GM10847 (cell line): ENCODE measurements around the gene ADCY9.

Source experiments
- POLR2A ChIP-seq: IDR thresholded peaks from 2 replicates; pipeline ENCODE4 v1.6.1; 2011; ENCODE audit not compliant: insufficient read length; ENCODE audit errors: extremely low read depth

Gene ADCY9

GRCh38 chr16:4011940-4012629 lies 104.2 kb downstream of the ADCY9 start:
- no peak for TF ChIP-seq POLR2A

GRCh38 chr16:4011225-4011939 lies 104.9 kb downstream of the ADCY9 start:
- TF ChIP-seq POLR2A: no peak

GRCh38 chr16:4010225-4011158 lies 105.8 kb downstream of the ADCY9 start:
- TF ChIP-seq POLR2A: no peak

GRCh38 chr16:4009177-4009576 lies 107.1 kb downstream of the ADCY9 start:
- no peak for TF ChIP-seq POLR2A

- no peak for TF ChIP-seq POLR2A
Observed at GRCh38 chr16:4008116-4008515, 108.1 kb downstream of the ADCY9 start.

GRCh38 chr16:4006397-4006999 lies 109.7 kb downstream of the ADCY9 start:
- no peak for TF ChIP-seq POLR2A

GRCh38 chr16:4005731-4006130 lies 110.5 kb downstream of the ADCY9 start:
- no peak for TF ChIP-seq POLR2A

- TF ChIP-seq POLR2A: no peak
Observed at GRCh38 chr16:4005281-4005680, 111.0 kb downstream of the ADCY9 start.

GRCh38 chr16:4004206-4004605 lies 112.0 kb downstream of the ADCY9 start:
- TF ChIP-seq POLR2A: no peak

GRCh38 chr16:4003576-4003975 lies 112.7 kb downstream of the ADCY9 start:
- no peak for TF ChIP-seq POLR2A

- TF ChIP-seq POLR2A: no peak
Observed at GRCh38 chr16:4003166-4003565, 113.1 kb downstream of the ADCY9 start.

GRCh38 chr16:4002121-4002520 lies 114.1 kb downstream of the ADCY9 start:
- TF ChIP-seq POLR2A: no peak

- TF ChIP-seq POLR2A: no peak
Observed at GRCh38 chr16:3999479-4000325, 116.5 kb downstream of the ADCY9 start.

- no peak for TF ChIP-seq POLR2A
Observed at GRCh38 chr16:3998793-3999478, 117.3 kb downstream of the ADCY9 start.
